GM21825 (cell line): Measurements from ENCODE around the gene PTPRM.

Experiments used
- ATAC-seq: cut with Tn5 transposase; IDR thresholded peaks from one replicate; pipeline ENCODE4 v1.9.1; 2021; ENCODE audit warnings: mild to moderate bottlenecking, moderate library complexity; ENCODE audit not compliant: unreplicated experiment

PTPRM gene

DNA sequence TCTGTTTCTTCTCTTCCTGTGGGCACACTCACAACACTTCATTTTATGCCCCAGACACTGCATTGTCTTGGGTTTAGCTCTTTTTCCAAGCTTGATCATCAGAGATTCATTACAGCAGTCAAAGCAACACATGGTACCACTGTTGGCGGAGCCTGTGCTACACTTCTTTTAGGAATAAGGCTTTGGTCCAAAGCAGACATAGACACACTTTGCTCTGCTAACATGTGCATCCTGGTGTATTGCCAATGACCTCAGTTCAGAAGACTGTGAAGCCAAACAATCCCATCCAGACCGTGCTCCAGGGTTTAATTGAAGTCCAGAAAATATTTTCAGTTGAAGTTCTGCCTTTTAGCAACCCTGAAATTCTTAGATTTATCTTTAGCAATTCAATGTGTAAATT is 687.5 kb downstream of the PTPRM start:
- no peak for ATAC-seq

DNA sequence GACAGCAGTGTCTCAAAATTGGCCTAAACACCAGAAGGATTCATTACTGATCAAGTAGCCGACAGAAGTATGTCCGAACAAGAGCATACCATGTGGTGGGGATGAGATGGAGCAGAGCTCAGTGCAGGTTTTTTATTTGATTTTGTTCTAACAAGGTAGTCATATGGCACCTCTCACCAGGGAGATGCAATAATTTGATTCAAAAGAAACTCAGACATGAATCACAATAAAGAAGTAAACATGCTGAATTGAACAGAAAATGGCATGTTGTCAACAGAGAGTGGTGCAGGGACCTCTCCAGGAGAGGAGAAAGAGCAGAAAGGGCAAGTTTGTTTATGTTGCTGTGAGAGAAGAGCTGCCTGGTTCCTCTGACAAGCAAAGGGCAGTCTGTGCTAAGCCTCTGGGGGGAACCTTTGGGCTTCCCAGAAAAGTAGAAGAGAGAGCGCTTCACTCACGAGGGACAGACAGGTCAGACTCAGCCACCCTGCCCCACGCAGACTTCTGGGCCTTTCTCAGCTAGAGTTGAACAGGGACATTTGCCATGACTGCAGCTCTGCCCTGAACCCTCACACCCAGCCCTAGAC is 690.8 kb downstream of the PTPRM start:
- no peak for ATAC-seq

DNA sequence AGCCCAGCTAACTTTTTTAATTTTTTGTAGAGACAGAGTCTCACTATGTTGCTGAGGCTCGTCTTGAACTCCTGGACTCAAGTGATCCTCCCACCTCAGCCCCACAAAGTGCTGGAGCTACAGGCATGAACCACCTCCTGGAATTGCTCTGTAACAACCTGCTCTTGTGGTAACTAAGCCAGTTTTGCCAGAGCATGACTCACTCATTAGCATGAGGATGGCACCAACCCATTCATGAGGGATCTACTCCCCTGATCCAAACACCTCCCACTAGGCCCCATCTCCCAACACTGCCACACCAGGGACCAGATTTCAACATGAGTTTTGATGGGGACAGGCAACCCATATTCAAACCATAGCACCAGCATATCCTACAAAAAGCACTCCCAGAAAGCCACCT is 693.2 kb downstream of the PTPRM start:
- no peak for ATAC-seq

DNA sequence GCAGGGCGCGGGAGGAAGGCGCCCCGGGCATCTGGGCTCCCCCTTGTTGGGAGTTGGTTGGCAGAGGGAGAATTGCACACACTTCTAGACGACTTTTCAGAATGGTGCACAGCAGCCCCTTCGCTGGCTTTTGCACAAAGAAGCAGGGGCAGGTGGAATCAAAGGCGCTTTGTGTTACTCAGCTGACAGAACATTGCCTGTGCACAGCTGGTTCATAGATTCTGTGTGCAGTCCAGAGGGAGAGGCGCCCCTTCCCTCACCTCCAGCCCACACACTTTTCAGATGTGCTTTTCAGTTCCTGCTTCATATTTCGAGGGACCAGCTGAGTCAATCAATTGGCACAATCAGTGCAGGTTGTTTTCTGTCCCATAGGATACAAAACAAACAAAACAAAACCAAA is 693.7 kb downstream of the PTPRM start:
- ATAC-seq: no peak

DNA sequence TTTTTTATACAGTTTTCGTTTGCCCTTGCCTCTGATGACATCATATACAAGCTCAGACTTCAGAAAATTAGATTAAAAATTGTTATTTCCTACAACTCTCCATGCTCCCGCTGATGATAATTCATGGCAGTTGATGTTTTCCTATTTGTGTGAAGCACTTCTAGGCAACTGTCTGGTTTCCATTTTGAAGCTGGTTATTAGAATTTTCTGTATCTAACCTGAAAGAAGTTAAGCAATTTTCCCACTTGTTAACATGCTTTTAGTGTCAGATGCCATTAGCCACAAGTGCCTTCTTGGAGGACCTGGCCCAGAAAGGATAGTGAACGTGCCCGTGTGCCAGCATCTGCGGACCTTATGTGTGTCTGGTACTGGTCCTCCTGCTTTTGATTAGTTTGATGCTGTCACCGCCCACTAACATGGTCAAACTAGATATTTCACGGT is 694.6 kb downstream of the PTPRM start:
- ATAC-seq: no peak

DNA sequence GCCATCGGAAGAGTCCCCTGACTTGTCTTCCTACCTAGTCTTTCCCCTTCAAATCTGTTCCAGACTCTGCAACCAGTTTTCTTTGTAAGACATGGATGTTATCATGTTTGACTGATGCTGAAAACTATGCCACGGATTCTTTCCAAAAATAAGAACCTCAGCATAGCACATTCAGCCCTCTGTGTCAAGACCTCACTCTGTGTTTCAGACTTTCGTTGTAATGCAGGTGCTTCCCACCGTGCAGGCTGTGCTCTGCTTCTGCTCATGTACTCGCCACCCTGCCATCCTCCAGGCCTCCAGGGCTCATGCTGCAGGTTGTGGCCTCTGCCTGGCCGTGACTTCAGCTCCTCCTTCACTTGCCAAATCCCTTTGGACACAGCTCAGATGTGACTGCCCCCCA is 695.1 kb downstream of the PTPRM start:
- no peak for ATAC-seq

DNA sequence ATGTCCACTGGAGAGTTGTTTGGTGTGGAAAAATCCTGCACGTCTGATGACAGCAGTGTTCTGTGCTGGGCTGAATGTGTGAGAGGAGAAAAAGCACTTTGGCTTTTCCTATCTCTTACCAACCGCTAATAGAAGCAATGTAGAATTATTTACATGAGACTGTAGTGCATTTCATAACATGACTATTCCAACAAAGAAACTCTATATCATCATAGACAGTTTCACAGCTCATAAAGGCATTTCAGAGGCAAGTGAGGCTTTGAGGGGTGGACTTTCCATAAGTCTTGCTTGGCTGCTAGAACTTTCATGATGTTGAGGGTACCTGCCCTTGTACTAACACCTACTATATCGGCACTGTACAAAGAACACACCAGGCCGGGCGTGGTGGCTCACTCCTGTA is 697.0 kb downstream of the PTPRM start:
- no peak for ATAC-seq

DNA sequence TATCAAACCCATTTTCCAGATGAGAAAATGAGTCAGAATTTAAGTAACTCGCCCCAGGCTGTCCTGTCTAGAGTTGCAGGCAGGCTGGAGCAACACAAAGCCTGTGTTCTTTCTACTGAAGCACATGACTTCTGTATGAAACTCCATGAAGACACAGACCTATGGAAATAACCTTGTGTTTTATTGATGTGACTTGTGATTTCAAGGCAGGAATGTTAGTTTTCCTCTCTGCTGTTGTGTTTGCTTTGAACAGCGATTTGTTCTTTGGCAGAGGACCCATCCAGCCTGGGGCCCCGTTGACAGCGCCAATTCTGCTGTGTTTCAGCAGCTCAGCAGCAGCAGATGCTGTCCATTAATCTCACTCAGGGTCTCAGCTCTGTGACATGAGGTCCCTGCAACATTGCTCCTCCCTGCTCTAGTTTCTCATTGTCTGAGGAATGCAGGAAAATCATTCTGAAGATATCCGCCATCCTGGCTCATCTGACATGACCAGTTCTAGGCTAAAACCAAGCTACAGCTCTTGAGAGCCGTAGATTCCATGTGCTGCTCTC is 697.8 kb downstream of the PTPRM start:
- ATAC-seq: no peak

DNA sequence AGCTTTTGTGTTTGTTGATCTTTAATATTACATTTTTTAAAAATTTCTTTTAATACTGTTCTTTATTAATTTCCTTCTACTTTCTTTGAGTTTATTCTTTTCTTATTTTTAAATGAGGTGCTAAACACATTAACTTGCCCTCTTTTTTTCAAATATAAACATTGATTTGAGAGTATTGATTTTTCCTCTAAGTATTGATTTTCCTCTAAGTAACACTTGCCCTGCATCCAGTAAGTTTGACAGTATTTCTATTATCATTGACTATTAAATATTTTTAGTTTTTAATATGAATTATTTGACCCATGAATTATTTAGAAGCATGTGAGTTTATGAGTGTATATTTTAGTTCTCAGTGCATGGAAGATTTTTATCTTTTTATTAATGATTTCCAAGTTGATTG is 705.1 kb downstream of the PTPRM start:
- ATAC-seq: no peak

DNA sequence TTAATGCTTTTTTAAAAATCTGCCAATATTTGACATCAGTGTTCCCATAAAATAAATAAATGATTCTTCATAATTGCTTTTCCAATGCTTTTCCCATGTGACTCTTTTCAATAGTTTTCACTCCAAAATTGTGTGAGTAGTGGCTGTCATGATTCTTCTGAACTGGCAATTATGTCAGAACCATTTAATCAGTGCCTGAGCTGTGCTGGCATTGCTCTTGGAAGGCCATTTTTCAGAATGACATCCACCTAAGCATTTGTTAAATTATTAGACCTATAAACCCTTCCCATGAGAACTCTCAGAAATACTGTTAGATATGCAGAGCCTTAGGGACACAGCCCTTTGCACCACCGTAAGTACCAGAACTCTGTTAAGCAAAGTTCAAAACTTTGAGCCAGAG is 707.3 kb downstream of the PTPRM start:
- no peak for ATAC-seq

DNA sequence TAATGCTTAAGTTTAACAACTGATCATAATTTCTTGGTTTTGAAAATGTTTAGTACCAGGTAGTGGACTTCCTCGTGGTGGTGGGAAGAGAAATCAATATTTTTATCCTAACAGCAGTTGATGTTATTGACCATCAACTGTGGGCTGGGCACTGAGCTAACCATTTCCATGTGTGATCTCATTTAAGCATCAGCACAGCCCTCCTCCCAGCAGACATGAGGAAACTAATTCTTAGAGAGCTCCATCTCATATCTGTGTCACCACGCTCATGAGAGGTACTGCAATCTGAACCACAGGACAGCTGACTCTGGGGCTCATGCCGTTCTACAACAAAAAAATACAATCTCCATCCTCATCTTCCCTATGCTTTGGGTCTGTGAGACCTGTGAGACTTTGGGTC is 709.3 kb downstream of the PTPRM start:
- no peak for ATAC-seq

DNA sequence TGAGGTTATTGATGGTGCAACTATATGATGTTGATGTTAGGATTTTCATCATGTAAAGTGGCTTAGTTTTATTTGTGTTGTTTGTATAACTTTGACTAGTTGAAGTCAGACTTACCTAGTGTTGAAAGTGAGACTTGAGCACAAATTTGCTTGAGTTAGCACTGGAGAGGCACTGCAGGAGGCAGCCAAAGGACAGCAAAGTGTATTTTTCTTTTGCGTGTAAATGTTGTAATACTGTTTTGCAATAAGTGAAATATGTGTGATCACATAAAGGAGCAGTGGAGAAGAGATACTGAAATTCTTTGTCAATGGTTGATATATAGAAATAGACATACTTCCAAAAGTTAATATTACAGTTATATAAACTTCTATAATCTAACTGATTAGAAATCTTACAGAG is 710.2 kb downstream of the PTPRM start:
- no peak for ATAC-seq

DNA sequence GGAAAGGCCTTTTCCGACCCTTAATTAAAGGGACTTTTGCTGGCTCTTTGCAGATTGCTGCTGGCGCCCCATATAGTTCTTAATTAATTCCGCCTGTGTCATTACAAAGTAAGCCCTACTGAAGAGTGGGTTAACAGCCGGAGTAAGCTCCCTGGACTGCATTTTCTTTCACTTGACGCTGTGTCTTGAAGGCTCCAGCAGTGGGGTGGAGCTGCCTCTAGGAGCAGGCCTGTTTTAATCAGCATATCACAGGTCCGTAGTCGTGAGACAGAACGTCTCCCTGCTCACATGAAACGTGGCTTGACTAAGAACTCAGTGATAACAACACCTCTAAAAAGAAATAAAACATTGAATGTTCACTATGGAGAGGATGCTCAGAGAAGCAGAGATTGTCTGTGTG is 712.2 kb downstream of the PTPRM start:
- no peak for ATAC-seq

DNA sequence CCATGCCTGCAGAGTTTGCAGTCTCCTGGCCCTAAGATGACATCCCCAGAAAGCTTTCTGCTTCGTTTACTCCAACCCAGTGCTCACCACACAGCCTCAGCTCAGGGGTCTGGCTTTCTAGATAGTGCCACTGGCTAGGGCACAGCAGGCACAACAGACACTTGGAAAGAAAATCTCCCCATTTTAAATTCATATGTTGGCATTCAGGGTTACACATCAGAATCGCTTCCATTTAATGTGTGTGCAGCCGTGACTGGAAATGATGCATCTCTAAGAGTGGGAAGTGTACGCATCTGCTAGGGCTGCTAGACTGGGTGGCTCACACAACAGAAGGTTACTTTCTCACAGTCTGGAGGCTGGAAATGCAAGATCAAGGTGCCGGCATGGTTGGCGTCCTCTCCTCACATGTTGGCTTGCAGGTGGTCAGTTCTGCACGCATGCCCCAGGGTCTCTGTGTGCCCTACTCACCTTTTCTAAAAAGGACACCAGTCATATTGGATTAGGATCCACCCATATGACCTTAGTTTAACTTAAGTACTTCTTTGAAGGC is 712.7 kb downstream of the PTPRM start:
- ATAC-seq: no peak

DNA sequence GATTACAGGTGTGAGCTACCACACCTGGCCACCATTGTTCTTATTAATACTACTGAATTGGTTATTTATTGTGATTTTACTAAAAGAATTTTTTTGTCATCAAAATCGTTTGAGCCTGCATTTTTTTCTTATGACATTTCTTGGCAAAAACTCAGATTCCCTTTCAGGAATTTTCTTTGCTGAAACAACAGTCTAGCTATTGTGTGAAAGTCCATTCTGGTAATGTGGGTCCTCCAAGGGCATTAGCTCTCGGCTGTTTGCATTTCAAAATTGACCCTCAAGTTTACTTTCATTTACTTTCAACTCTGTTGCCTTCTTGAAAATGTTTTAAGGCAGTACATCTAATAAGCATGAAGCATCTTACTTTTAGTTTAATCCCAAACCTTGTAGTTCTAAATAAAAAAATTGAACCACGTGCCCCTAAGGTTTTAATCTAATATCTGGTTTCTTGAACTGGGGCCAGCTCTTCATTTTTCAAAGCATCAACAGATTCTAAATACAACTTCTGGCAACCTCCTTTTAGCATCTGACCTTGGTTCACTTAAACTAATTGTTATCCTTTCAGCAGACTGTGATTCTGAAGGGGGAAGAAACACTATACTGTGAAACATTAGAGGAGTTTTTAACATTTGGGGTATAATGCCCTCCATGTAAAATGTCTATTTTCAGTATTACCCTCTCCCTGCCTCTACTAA is 716.9 kb downstream of the PTPRM start:
- ATAC-seq: no peak

DNA sequence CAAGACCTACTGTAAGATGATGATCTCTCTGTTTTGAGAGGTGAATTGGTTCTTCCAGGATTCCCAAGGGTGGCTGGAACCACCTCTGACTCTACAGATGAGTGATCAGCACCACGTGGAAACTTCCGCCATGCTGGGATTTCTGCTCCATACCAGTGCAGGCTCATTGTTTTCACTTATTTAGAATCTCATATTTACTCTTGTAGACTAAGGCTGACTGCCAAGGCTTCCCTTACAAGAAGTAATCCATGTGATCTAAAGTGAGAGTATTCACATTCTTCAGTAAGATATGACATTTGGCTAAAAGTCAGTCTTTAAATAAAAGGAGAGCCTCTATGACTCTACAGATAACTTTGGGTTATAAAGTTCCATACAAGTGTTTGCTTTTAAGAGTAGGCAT is 719.2 kb downstream of the PTPRM start:
- ATAC-seq: no peak

DNA sequence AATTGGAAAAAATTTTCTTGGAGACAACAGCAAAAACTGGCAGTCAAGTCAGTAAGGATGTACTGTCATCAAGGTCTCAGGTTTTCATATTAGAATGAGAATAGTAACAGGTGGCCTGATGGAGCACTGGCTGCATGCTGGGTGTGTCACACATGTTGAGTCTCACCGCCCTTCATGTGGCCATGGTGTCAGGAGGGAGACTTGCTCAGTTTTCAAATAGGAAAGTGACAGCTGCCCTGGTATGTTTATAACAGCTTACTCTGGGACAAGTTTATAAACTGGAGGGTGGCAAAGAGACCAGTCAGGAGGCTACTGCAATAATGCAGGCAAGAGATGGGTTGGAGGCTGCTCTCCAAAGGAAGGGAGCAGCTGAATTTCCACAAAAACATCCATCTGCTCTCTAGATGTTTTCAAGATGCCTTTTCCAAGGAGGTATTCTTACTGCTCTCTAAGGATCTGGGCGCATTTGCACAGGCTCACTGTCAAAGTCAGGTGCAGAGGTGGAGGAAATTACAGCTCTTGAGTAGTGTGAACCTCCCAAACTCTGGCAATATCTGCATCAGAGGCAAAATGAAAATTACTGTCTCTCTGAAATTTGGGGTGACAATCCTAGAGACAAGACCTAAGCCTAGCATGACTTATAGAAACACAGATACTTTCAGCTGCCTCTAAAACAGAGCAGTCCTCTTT is 720.2 kb downstream of the PTPRM start:
- no peak for ATAC-seq

DNA sequence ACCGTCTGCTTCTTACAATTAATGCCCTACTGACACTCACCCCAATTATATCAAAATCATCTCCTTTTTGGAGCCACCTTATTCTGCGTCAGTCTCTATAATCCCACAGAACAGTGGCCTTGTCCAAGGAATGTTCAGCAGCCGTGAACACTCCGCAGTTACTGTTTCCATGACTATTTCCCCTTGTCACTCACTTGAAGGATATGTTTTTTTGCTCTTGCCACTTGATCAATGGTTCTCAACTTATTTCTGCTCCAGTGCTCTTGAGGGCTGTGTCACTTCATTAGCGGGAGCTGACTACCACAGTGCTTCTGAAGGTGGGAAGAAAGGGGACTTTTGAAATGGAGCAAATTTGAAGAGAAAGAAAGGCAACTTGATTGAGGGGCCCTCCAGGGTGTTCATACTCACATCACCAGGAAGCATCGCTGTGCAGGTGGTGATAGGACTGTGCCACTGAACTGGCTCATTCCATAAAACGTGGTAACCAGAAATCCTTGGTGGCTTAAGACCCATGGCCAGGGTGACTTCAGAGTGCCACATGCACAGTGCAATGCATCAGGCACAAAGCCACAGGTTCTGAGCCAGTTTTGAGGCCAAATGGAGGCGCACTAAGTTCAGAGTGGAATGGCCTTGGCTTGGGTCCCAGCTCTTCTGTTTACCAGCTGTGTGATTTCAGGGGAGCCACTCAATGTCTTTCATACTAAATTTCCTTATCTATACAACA is 721.5 kb downstream of the PTPRM start:
- no peak for ATAC-seq

DNA sequence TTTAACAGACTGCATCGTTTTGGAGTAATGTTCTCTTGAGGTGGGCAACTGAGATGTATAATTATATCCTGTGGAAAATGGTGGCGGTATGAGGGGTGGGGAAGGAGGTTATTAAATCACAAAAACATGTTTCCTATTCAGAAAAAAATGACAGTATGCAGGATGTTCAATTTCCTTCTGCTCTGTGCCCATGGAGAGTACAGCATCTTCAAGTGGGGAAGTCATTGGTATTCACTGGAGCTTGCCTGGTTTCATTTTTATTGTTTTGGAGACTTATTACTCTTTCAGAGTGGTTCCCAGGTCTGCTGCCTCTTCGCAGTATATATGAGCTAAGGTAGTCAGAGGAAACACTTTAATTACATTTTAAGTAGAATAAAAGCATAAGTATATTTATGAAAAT is 723.3 kb downstream of the PTPRM start:
- ATAC-seq: no peak

DNA sequence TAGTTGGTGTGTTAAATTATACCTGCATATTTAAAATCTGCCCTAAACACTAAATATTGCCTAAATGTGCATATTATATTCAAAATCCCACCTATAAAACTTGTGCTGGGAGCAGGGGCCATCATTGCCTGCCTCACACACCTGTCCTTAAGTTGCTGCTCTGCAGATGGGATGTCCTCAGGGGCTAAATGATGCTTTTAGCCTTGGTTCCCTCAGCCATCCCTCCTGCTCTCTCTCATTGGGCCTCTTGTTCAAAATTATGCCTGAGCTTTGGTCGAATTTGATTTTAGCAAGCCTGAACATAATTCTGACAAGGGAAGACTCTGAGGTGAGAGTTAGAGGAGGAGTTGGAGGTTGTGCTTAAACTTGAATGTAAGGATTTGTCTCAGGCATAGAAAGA is 723.8 kb downstream of the PTPRM start:
- ATAC-seq: no peak

DNA sequence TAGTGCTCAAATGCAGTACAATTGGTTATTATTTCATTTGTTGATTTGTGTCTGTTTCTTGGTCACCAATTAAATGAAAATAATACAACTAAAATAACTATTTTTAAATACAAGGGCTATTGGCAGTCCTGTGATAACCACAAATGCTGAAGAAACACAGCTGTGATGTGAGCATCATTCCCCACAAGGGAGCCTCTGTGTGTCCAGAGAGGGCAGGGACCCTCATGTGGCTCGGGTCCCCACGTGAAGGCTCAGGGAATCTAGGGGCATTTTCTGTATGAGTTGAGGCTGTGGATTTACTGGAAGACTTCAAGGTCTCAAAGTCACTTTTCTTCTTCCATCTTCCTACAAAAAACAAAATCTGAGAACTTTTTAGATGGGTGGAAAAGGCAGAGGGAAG is 726.1 kb downstream of the PTPRM start:
- no peak for ATAC-seq
